GM20000 (cell line): ENCODE data around the gene PKP3.

Experiments
- DNase-seq: peaks from one replicate; pipeline ENCODE4 v3.0.0; 2012; ENCODE audit warnings: low spot score
- CTCF ChIP-seq: IDR thresholded peaks from 2 replicates; pipeline ENCODE4 v1.5.1; 2012; ENCODE audit warnings: mild to moderate bottlenecking, control low read depth; ENCODE audit errors: extremely low read depth, missing control alignments

Gene PKP3

GRCh38 chr11:352456-353031 is 41.5 kb upstream of the PKP3 start:
- no peak for TF ChIP-seq CTCF
- DNase-seq, result no peak

GRCh38 chr11:353179-353873 is 40.7 kb upstream of the PKP3 start:
- TF ChIP-seq CTCF, result no peak
- DNase-seq, result no peak

- TF ChIP-seq CTCF, result no peak
- DNase-seq, result peak; percentile 95
Measured at GRCh38 chr11:355581-356458, 38.2 kb upstream of the PKP3 start.

- TF ChIP-seq CTCF, result no peak
- DNase-seq, result no peak
Measured at GRCh38 chr11:356610-357009, 37.4 kb upstream of the PKP3 start.

- TF ChIP-seq CTCF, result no peak
- no peak for DNase-seq
Measured at GRCh38 chr11:357582-357981, 36.4 kb upstream of the PKP3 start.

GRCh38 chr11:358129-358800 is 35.7 kb upstream of the PKP3 start:
- no peak for DNase-seq
- no peak for TF ChIP-seq CTCF
